Measurements from ENCODE around the gene FBN1.

DNA sequence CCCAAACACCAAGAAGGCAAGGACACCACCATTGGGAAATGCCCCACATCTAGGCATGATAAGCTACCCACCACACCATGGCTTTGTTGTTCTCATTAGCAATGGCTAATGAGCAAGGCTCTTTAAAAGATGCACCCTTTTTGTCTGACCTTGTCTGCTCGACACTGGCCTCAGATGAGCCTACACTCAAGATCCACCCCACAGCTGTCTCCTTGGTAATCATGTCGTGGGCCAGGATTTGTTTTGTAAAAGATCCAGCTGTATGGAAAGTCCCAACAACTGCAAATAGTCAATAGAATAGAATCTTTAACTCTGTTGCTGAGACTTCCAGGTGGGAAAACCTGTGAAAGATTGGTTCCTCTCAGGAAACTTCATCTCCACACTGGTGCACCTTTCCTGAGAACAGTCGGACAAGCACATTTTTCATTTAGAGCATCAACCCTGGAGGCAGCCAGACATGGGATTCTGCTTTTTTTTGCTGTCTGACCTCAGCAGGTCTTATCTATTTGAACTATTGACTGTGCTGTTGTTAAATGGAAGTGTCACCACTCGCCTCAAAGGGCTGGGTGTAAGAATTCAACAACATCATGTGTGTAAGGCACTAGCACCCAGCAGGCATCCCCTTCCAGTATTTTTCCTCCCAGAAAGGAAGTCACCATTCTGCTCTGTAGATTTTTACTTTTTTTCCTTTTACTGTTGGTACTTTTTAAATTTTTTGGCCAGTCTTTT is 278.8 kb downstream of the FBN1 start:
- TF ChIP-seq, protein P1, sequence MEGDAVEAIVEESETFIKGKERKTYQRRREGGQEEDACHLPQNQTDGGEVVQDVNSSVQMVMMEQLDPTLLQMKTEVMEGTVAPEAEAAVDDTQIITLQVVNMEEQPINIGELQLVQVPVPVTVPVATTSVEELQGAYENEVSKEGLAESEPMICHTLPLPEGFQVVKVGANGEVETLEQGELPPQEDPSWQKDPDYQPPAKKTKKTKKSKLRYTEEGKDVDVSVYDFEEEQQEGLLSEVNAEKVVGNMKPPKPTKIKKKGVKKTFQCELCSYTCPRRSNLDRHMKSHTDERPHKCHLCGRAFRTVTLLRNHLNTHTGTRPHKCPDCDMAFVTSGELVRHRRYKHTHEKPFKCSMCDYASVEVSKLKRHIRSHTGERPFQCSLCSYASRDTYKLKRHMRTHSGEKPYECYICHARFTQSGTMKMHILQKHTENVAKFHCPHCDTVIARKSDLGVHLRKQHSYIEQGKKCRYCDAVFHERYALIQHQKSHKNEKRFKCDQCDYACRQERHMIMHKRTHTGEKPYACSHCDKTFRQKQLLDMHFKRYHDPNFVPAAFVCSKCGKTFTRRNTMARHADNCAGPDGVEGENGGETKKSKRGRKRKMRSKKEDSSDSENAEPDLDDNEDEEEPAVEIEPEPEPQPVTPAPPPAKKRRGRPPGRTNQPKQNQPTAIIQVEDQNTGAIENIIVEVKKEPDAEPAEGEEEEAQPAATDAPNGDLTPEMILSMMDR (CRISPR knock-in tag; IDR thresholded peaks at IDR 0.05) = no peak
- TF ChIP-seq, protein P2, sequence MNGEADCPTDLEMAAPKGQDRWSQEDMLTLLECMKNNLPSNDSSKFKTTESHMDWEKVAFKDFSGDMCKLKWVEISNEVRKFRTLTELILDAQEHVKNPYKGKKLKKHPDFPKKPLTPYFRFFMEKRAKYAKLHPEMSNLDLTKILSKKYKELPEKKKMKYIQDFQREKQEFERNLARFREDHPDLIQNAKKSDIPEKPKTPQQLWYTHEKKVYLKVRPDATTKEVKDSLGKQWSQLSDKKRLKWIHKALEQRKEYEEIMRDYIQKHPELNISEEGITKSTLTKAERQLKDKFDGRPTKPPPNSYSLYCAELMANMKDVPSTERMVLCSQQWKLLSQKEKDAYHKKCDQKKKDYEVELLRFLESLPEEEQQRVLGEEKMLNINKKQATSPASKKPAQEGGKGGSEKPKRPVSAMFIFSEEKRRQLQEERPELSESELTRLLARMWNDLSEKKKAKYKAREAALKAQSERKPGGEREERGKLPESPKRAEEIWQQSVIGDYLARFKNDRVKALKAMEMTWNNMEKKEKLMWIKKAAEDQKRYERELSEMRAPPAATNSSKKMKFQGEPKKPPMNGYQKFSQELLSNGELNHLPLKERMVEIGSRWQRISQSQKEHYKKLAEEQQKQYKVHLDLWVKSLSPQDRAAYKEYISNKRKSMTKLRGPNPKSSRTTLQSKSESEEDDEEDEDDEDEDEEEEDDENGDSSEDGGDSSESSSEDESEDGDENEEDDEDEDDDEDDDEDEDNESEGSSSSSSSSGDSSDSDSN (CRISPR knock-in tag; IDR thresholded peaks at IDR 0.05) = no peak
